ENCODE results near the gene RHBG.

- TF ChIP-seq CTCF (conservative IDR thresholded peaks at IDR 0.05) (no peak), EZH2 (IDR thresholded peaks at IDR 0.05; ENCODE audit: low read depth) (no peak)
These were observed 45.6 kb downstream of the RHBG start for GRCh38 chr1:156414461-156415064.
